H9 (cell line): ENCODE measurements around the gene RERE. TPM values are rescaled to one million over a fixed set of nuclear protein-coding genes. Genes with fewer than 3 reads are reported as not detected.

Experiments used
- DNase-seq: peaks from one replicate; pipeline ENCODE4 v3.0.0-alpha.2; 2017
- H2AFZ ChIP-seq: one replicate; pipeline ENCODE4 v1.6.1; 2013; ENCODE audit warnings: mild to moderate bottlenecking, low read length, control low read depth, moderate library complexity
- H2AK5ac ChIP-seq: 2 replicates; pipeline ENCODE4 v1.6.1; 2013; ENCODE audit warnings: low read length, control low read depth, mixed read lengths; ENCODE audit not compliant: insufficient read length
- H2BK120ac ChIP-seq: one replicate; pipeline ENCODE4 v1.6.1; 2013; ENCODE audit warnings: low read depth, mild to moderate bottlenecking, low read length, control low read depth, inconsistent platforms; ENCODE audit not compliant: poor library complexity, severe bottlenecking
- H2BK12ac ChIP-seq: 2 replicates; pipeline ENCODE4 v1.6.1; 2013; ENCODE audit warnings: low read length, control low read depth, mixed read lengths, low read depth; ENCODE audit not compliant: insufficient read length
- H2BK15ac ChIP-seq: 2 replicates; pipeline ENCODE4 v1.6.1; 2013; ENCODE audit warnings: low read depth, low read length, control low read depth
- H2BK20ac ChIP-seq: one replicate; pipeline ENCODE4 v1.6.1; 2013; ENCODE audit warnings: low read depth, mild to moderate bottlenecking, low read length, control low read depth, inconsistent platforms; ENCODE audit not compliant: poor library complexity, severe bottlenecking
- H2BK5ac ChIP-seq: 2 replicates; pipeline ENCODE4 v1.6.1; 2013; ENCODE audit warnings: low read length, control low read depth, mixed read lengths; ENCODE audit not compliant: insufficient read length
- H3K14ac ChIP-seq: 2 replicates; pipeline ENCODE4 v1.6.1; 2013; ENCODE audit warnings: low read length, control low read depth; ENCODE audit not compliant: insufficient read depth
- H3K18ac ChIP-seq: 2 replicates; pipeline ENCODE4 v1.6.1; 2013; ENCODE audit warnings: low read depth, mild to moderate bottlenecking, mixed read lengths, low read length, control low read depth; ENCODE audit not compliant: insufficient read length
- H3K23ac ChIP-seq: 2 replicates; pipeline ENCODE4 v1.6.1; 2013; ENCODE audit warnings: low read length, control low read depth, mixed read lengths, low read depth; ENCODE audit not compliant: insufficient read length
- H3K23me2 ChIP-seq: 2 replicates; pipeline ENCODE4 v1.6.1; 2013; ENCODE audit warnings: low read depth, mild to moderate bottlenecking, mixed read lengths, low read length, control low read depth; ENCODE audit not compliant: insufficient read length, poor library complexity, severe bottlenecking
- H3K27ac ChIP-seq: 2 replicates; pipeline ENCODE4 v1.5.1; 2013; ENCODE audit warnings: low read length, control low read depth, mixed read lengths, low read depth; ENCODE audit not compliant: insufficient read length
- H3K27me3 ChIP-seq: 2 replicates; pipeline ENCODE4 v1.6.1; 2013; ENCODE audit warnings: low read length, control low read depth, inconsistent platforms; ENCODE audit not compliant: insufficient read depth
- H3K4ac ChIP-seq: 2 replicates; pipeline ENCODE4 v1.6.1; 2013; ENCODE audit warnings: low read depth, mild to moderate bottlenecking, control low read depth, inconsistent platforms, low read length, moderate library complexity
- H3K4me1 ChIP-seq: 2 replicates; pipeline ENCODE4 v1.6.1; 2013; ENCODE audit warnings: low read length, control low read depth, inconsistent platforms; ENCODE audit not compliant: insufficient read depth
- H3K4me2 ChIP-seq: 2 replicates; pipeline ENCODE4 v1.6.1; 2013; ENCODE audit warnings: low read length, control low read depth, mixed read lengths; ENCODE audit not compliant: insufficient read length, insufficient read depth
- H3K56ac ChIP-seq: 2 replicates; pipeline ENCODE4 v1.6.1; 2013; ENCODE audit warnings: low read depth, mild to moderate bottlenecking, mixed read lengths, low read length, control low read depth; ENCODE audit not compliant: insufficient read length
- H3K79me1 ChIP-seq: 2 replicates; pipeline ENCODE4 v1.6.1; 2013; ENCODE audit warnings: low read depth, mild to moderate bottlenecking, moderate library complexity, low read length, control low read depth, inconsistent platforms; ENCODE audit not compliant: insufficient read depth, poor library complexity, severe bottlenecking
- H3K79me2 ChIP-seq: 2 replicates; pipeline ENCODE4 v1.6.1; 2013; ENCODE audit warnings: low read length, control low read depth, inconsistent platforms; ENCODE audit not compliant: insufficient read depth
- H3K9ac ChIP-seq: 2 replicates; pipeline ENCODE4 v1.6.1; 2013; ENCODE audit warnings: low read length, control low read depth, mixed read lengths; ENCODE audit not compliant: insufficient read length; ENCODE audit errors: extremely low read depth
- H3K9me3 ChIP-seq: one replicate; pipeline ENCODE4 v1.6.1; 2013; ENCODE audit warnings: low read depth, low read length, inconsistent platforms; ENCODE audit not compliant: control insufficient read depth
- H3T11ph ChIP-seq: one replicate; pipeline ENCODE4 v1.6.1; 2013; ENCODE audit warnings: mild to moderate bottlenecking, low read length, control low read depth, inconsistent platforms
- H4K20me1 ChIP-seq: one replicate; pipeline ENCODE4 v1.6.1; 2013; ENCODE audit not compliant: control insufficient read depth, insufficient read length, insufficient read depth
- H4K5ac ChIP-seq: 2 replicates; pipeline ENCODE4 v1.6.1; 2013; ENCODE audit warnings: low read depth, mild to moderate bottlenecking, mixed read lengths, low read length, control low read depth; ENCODE audit not compliant: insufficient read length
- H4K8ac ChIP-seq: replicated peaks from 2 replicates; pipeline ENCODE4 v1.6.1; 2013; ENCODE audit warnings: low read length, control low read depth, mixed read lengths, low read depth; ENCODE audit not compliant: insufficient read length
- H4K91ac ChIP-seq: 2 replicates; pipeline ENCODE4 v1.6.1; 2013; ENCODE audit warnings: low read depth, mild to moderate bottlenecking, moderate library complexity, mixed read lengths, low read length, control low read depth; ENCODE audit not compliant: insufficient read length
- H3K27ac Mint-ChIP-seq, 3 experiments: 2 replicates in 2 of 3; 3 replicates in 1 of 3; pipeline ENCODE4 v1.8.0; 2020 to 2021; ENCODE audit warnings: mixed read lengths in 3 of 3, mild to moderate bottlenecking in 1 of 3, moderate library complexity in 1 of 3
- H3K27me3 Mint-ChIP-seq: 2 replicates; pipeline ENCODE4 v1.8.0; 2021; ENCODE audit warnings: low read depth, mild to moderate bottlenecking, moderate library complexity, mixed read lengths
- H3K36me3 Mint-ChIP-seq, 3 experiments: 2 replicates in 2 of 3; 3 replicates in 1 of 3; pipeline ENCODE4 v1.8.0; 2020 to 2021; ENCODE audit warnings: low read depth in 3 of 3, mixed read lengths in 3 of 3; ENCODE audit not compliant: insufficient read depth in 1 of 3
- H3K4me1 Mint-ChIP-seq, 2 experiments: 2 replicates each; pipeline ENCODE4 v1.8.0; 2020; ENCODE audit warnings: mixed read lengths in 2 of 2
- H3K4me3 Mint-ChIP-seq, 2 experiments: 2 replicates in 1 of 2; 3 replicates in 1 of 2; pipeline ENCODE4 v1.8.0; 2020 to 2021; ENCODE audit warnings: mild to moderate bottlenecking in 2 of 2, mixed read lengths in 2 of 2, moderate library complexity in 1 of 2
- H3K9me3 Mint-ChIP-seq, 2 experiments: 2 replicates in 1 of 2; 3 replicates in 1 of 2; pipeline ENCODE4 v1.8.0; 2020; ENCODE audit warnings: mild to moderate bottlenecking in 2 of 2, mixed read lengths in 2 of 2, moderate library complexity in 1 of 2
- WGBS: extraction: QIAGEN DNeasy Blood & Tissue Kit; methylation state at CpG from one replicate; pipeline ENCODE4 v1.1.7; 2013; ENCODE audit warnings: missing lambda C conversion rate, low lambda C conversion rate, mixed read lengths; ENCODE audit not compliant: insufficient read length; ENCODE audit errors: extremely low coverage; 5-methylcytosine and 5-hydroxymethylcytosine counted together
- total RNA-seq: library from RNA; stranded (reverse); gene quantifications from 2 replicates; pipeline ENCODE4 v1.2.1, GENCODE V29; 2021
- TF ChIP-seq, protein P1 (sequence below): fragments of 200-600 bp; sonication (generic); conservative IDR thresholded peaks from 3 replicates; pipeline ENCODE4 v1.8.0; 2021; ENCODE audit warnings: antibody characterized with exemption, mild to moderate bottlenecking

Gene RERE
- total RNA-seq, 1 experiment from 2014 or later: 103 TPM

DNA sequence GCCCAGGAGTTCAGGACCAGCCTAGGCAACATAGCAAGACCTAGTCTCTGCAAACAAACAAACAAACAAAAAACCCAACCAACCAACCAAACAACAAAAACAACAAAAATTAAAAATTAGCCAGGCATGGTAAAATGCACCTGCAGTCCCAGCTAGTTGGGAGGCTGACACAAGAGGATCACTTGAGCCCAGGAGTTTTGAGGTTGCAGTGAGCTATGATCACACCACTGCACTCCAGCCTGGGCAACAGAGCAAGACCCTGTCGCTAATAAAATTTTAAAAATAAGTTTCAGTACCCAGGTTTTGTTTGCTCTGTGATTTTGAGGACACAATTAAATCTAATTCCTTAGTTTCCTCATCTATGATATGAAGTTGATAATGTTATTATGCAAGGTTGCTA, 298.3 kb downstream of the RERE start:
- no peak overlapping the region for H3K23ac ChIP-seq
- no peaks in the 10 kb centered on the region; the same call in 1 of the 2 replicates for H3K79me2 ChIP-seq
- Mint-ChIP-seq H3K27me3 (no peaks in the 10 kb centered on the region), H3K4me1 (peaks cover 19 to 31% of the 10 kb centered on the region in 2 experiments), H3K4me3 (no peak overlapping the region), H3K36me3 (peaks cover 8 to 10% (median 9%) of the 10 kb centered on the region in 3 experiments; a peak in 6 of 7 replicates), H3K9me3 (no peaks in the 10 kb centered on the region; a peak in 1 of 5 replicates), H3K27ac (no peak overlapping the region; a peak in 1 of 7 replicates)
- no peak overlapping the region for H3K56ac ChIP-seq
- no peak overlapping the region for H2BK12ac ChIP-seq
- H2AFZ ChIP-seq: no peak overlapping the region
- H3K23me2 ChIP-seq: no peaks in the 10 kb centered on the region
- DNase-seq: no peak
- H4K8ac ChIP-seq: no peak overlapping the region
- H3K14ac ChIP-seq: no peak overlapping the region
- no peak overlapping the region for H2AK5ac ChIP-seq
- H3K79me1 ChIP-seq: no peaks in the 10 kb centered on the region
- H3K18ac ChIP-seq: no peak overlapping the region
- no peak overlapping the region for H2BK5ac ChIP-seq
- H2BK120ac ChIP-seq: no peak overlapping the region
- H3K9me3 ChIP-seq: no peaks in the 10 kb centered on the region
- no peaks in the 10 kb centered on the region for H3K27me3 ChIP-seq
- no peak overlapping the region for H3K4ac ChIP-seq
- H4K20me1 ChIP-seq: no peaks in the 10 kb centered on the region
- H3K4me2 ChIP-seq: no peak overlapping the region
- H4K5ac ChIP-seq: no peak overlapping the region
- H3K4me1 ChIP-seq: peaks cover 2% of the 10 kb centered on the region; the same call in 1 of the 2 replicates
- WGBS: no CpG with 5 or more reads among the region's 1 CpG
- H3T11ph ChIP-seq: no peak overlapping the region
- no peak overlapping the region for H2BK15ac ChIP-seq
- H4K91ac ChIP-seq: no peak overlapping the region
- no peak overlapping the region for H3K9ac ChIP-seq
- TF ChIP-seq, protein P1, sequence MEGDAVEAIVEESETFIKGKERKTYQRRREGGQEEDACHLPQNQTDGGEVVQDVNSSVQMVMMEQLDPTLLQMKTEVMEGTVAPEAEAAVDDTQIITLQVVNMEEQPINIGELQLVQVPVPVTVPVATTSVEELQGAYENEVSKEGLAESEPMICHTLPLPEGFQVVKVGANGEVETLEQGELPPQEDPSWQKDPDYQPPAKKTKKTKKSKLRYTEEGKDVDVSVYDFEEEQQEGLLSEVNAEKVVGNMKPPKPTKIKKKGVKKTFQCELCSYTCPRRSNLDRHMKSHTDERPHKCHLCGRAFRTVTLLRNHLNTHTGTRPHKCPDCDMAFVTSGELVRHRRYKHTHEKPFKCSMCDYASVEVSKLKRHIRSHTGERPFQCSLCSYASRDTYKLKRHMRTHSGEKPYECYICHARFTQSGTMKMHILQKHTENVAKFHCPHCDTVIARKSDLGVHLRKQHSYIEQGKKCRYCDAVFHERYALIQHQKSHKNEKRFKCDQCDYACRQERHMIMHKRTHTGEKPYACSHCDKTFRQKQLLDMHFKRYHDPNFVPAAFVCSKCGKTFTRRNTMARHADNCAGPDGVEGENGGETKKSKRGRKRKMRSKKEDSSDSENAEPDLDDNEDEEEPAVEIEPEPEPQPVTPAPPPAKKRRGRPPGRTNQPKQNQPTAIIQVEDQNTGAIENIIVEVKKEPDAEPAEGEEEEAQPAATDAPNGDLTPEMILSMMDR: no peak
- H2BK20ac ChIP-seq: no peak overlapping the region
- H3K27ac ChIP-seq: no peak overlapping the region
